Right lobe of liver (tissue), 4 donors: ENCODE measurements around the gene CTIF.

Source experiments
- POLR2A ChIP-seq: fragments of 450-650 bp; IDR thresholded peaks from one replicate; pipeline ENCODE4 v1.6.1; 2017; ENCODE audit warnings: antibody characterized with exemption, mild to moderate bottlenecking
- TF ChIP-seq, protein P1 (sequence below), 4 donors: fragments of 200-600 bp in 3 of 4; fragments of 450-650 bp in 1 of 4; IDR thresholded peaks; one replicate each; pipeline versions ENCODE4 v1.5.1 to v1.8.0; 2016 to 2022; ENCODE audit warnings: antibody characterized with exemption in 4 of 4, mild to moderate bottlenecking in 2 of 4
- donor health status: DM: no; HTN: no; CAD: no.
- donor health status: DM: no; HTN: no; CAD: no.
- donor health status: DM: no; HTN: yes; CAD: no.

DNA sequence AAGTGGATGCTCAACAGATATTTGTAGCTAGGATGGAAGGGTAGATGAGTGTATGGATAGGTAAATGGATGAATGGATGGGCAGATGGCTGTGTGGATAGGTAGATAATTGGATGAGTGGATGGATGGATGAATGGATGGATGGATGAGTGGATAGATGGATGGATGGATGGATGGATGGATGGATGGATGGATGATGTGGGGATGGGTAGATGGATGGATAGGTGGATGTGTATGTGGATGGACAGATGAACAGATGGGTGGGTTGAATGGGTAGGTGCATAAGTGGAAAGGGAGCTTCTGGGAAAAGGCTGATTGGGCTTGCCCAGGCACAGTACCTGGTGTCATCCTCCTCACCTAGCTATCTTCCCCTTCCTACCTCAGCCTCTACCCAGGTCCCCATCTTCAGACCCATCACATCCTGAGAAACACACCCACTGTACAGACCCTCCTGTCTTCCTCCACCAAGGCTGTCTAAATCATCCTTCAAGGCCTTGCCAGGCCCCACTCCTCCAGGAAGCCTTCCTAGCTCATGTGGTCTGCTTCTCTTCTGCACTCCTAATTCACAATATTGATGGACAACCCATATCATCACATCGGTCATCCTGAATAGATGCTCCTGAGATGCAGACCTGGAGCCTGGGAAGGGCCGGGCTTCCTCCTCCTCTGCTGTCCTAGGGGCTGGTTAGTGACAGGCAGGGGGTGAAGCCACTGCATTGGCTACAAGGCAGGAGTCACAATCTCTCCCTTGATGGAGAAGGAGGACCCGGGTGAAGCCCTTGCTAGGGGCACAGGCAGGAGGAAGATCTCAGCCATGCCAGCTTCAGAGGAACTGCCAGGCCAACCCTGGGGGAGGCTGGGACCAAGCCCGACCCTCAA is 362.6 kb downstream of the CTIF start:
- TF ChIP-seq POLR2A: no peak
- TF ChIP-seq, protein P1, sequence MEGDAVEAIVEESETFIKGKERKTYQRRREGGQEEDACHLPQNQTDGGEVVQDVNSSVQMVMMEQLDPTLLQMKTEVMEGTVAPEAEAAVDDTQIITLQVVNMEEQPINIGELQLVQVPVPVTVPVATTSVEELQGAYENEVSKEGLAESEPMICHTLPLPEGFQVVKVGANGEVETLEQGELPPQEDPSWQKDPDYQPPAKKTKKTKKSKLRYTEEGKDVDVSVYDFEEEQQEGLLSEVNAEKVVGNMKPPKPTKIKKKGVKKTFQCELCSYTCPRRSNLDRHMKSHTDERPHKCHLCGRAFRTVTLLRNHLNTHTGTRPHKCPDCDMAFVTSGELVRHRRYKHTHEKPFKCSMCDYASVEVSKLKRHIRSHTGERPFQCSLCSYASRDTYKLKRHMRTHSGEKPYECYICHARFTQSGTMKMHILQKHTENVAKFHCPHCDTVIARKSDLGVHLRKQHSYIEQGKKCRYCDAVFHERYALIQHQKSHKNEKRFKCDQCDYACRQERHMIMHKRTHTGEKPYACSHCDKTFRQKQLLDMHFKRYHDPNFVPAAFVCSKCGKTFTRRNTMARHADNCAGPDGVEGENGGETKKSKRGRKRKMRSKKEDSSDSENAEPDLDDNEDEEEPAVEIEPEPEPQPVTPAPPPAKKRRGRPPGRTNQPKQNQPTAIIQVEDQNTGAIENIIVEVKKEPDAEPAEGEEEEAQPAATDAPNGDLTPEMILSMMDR (IDR thresholded peaks at IDR 0.05): no peak
